ENCODE measurements around the gene TBL1X.

The TBL1X gene

GRCh38 chrX:9464435-9465371 lies at the start of gene TBL1X:
TSS of gene TBL1X (plus strand) at chrX:9465058. CDS start at chrX:9653587, 188,529 bp downstream.
- DNase-seq (ENCODE audit: low read depth), result peak; percentile 77
- H3K4me3 ChIP-seq (ENCODE audit: low read depth, low read length), result peak within 1 kb of the TSS; percentile 65
- no peak for TF ChIP-seq MAX (IDR thresholded peaks at IDR 0.05; ENCODE audit: low read depth, low read length)
- no peak for TF ChIP-seq MYC (IDR thresholded peaks at IDR 0.05; ENCODE audit: low read depth, low read length)
- TF ChIP-seq CTCF (IDR thresholded peaks at IDR 0.05; ENCODE audit: low read depth, low read length), result no peak
- no peak for TF ChIP-seq POLR2A (IDR thresholded peaks at IDR 0.05; ENCODE audit: extremely low read depth, insufficient read length)

GRCh38 chrX:9416562-9417348 lies 48.1 kb upstream of the TBL1X start:
- H3K4me3 ChIP-seq (ENCODE audit: low read depth, low read length), result no peak overlapping the region
- no peak for TF ChIP-seq MAX (IDR thresholded peaks at IDR 0.05; ENCODE audit: low read depth, low read length)
- no peak for TF ChIP-seq MYC (IDR thresholded peaks at IDR 0.05; ENCODE audit: low read depth, low read length)
- no peak for DNase-seq (ENCODE audit: low read depth)

- no peak overlapping the region for H3K4me3 ChIP-seq (ENCODE audit: low read depth, low read length)
- DNase-seq (ENCODE audit: low read depth), result no peak
- TF ChIP-seq MAX (IDR thresholded peaks at IDR 0.05; ENCODE audit: low read depth, low read length) (no peak), MYC (IDR thresholded peaks at IDR 0.05; ENCODE audit: low read depth, low read length) (no peak), POLR2A (IDR thresholded peaks at IDR 0.05; ENCODE audit: extremely low read depth, insufficient read length) (no peak), CTCF (IDR thresholded peaks at IDR 0.05; ENCODE audit: low read depth, low read length) (no peak)
These were observed 46.6 kb upstream of the TBL1X start for GRCh38 chrX:9418262-9418661.

- no peak overlapping the region for H3K4me3 ChIP-seq (ENCODE audit: low read depth, low read length)
- TF ChIP-seq CTCF (IDR thresholded peaks at IDR 0.05; ENCODE audit: low read depth, low read length) (no peak), MYC (IDR thresholded peaks at IDR 0.05; ENCODE audit: low read depth, low read length) (no peak), POLR2A (IDR thresholded peaks at IDR 0.05; ENCODE audit: extremely low read depth, insufficient read length) (no peak), MAX (IDR thresholded peaks at IDR 0.05; ENCODE audit: low read depth, low read length) (no peak)
- peak; percentile 45 for DNase-seq (ENCODE audit: low read depth)
These were observed 44.3 kb upstream of the TBL1X start for GRCh38 chrX:9420275-9421265.

- no peak overlapping the region for H3K4me3 ChIP-seq (ENCODE audit: low read depth, low read length)
- no peak for DNase-seq (ENCODE audit: low read depth)
These were observed 35.1 kb upstream of the TBL1X start for GRCh38 chrX:9429767-9430166.

More at GRCh38 chrX:9429767-9430166, 35.1 kb upstream of the TBL1X start:
- TF ChIP-seq MAX (IDR thresholded peaks at IDR 0.05; ENCODE audit: low read depth, low read length) (no peak), CTCF (IDR thresholded peaks at IDR 0.05; ENCODE audit: low read depth, low read length) (no peak), POLR2A (IDR thresholded peaks at IDR 0.05; ENCODE audit: extremely low read depth, insufficient read length) (no peak), MYC (IDR thresholded peaks at IDR 0.05; ENCODE audit: low read depth, low read length) (no peak)

Measured in NB4 (cell line).